Daoy (cell line): ENCODE measurements around the gene CFAP161. TPM values are rescaled to one million over a fixed set of nuclear protein-coding genes. Genes with fewer than 3 reads are reported as not detected.

Source experiments
- DNase-seq: peaks from one replicate; pipeline ENCODE4 v3.0.0-alpha.2; 2015; ENCODE audit warnings: low read depth
- total RNA-seq: library from RNA; depleted of rRNA; stranded (reverse); fragments of >200 nt; shearing (Covaris generic); gene quantifications from 2 replicates; pipeline ENCODE4 v1.2.3, GENCODE V29; 2014; rRNA removed

The CFAP161 gene
- total RNA-seq, 1 experiment from 2014 or later: 0.69 TPM

GRCh38 chr15:81183439-81183775, 49.3 kb downstream of the CFAP161 start:
- no peak for DNase-seq

GRCh38 chr15:81184188-81184587, 50.1 kb downstream of the CFAP161 start:
- peak; percentile 22 for DNase-seq

DNA sequence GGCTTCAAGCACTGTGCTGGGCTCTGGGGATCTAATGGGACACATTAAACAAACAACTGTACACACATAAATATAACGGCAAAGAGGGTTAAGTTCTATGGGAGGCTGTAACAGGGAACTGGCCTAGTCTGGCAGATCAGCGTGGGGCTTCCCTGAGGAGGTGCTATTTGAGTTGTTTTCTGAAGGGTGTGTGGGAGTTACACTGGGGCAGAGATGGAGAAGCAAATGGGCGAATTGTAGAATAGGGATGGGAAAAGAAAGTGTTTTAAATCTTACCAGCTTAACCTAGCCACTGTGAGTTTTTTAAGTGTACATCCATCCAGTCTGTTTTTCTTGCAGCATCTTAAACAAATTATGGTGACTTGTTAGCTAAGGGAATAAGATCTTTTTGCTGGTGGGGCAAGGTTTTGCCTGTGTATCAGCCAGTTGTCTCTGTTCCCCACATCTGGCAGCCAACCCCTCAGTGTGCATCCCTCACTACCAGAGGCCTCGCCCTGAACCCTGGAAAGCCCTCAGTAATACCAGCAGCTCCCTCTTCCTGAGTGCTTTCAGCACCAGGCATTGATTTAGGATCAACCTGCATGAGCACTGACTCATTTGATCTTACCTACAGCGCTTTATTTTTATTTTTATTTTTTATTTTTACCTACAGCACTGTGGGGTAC, 51.7 kb downstream of the CFAP161 start:
- DNase-seq: no peak

DNA sequence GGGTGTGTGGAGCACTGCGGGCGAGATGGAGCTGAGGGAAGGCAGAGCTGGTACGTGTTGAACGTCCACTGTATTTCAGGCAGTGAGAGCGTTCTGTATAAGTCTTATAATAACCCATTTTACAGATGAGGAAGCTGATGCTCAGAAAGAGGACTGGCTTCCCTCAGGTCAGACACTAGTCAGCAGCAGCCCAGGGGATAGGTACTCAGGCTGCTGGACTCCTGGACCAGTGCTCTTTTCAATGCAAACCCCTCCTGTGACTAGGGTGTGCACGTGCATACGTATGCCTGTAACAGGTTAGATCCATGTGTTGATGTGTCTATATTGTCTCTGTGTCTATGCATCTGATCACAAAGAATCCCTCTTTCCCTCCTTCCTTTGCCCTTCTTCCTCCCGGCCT, 54.3 kb downstream of the CFAP161 start:
- no peak for DNase-seq

DNA sequence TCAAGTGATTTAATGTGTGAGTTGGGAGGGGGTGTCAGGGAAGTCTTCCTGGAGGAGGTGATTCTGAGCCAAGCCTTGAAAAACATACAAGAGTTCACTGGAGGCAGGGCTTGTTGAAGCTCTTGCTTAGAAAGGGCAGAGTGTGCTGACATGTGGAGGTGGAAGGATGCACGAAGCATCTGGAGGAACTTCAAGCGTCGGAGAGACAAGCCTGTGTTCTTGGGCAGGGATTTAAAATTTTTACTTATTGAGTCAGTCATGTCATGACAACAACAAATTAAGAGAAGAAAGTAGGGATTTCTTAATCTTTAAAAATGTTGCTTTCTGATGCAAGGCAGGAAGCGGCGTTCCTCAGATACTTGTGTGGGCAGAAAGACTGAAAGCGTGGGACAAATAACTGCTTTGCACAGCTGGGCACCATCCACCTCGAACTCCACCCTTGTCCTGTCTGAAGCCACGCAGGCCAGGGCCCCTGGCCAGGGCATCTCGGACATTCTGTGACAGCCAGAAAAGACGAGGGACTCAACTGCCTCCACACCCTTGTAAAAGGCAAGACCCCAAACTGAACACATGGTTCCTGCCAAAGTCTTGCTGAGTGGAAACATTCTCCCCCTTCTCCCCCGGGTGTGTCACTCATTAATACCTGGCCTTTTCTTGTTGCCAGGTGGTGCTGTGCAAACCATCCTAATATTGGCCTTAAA, 55.7 kb downstream of the CFAP161 start:
- DNase-seq: no peak

DNA sequence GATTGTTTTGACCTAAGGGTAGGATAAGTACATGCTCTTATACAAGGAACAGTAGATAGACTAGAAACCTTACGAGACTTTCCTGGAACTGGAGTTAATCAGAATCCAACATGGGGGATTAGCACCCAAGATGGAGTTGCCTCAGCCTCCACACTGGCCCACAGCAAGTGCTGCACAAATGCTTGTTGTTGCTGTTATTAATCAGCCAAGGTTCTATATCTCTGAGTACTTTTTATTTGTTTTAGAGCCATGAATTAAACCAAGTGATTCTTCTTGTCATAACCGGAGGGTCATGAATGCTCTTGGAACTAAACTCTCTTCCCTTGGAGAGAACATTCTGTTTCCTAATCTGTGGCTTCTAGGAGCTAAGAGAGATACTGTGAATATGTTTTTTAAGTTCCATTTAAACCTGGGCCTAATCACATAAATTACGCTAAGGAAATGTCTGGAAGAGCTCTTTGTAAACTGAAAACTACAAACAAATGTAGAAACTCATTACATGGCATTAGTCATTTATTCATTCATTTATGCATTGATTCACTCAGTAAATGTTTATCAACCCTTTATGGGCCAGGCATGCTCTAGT, 56.9 kb downstream of the CFAP161 start:
- DNase-seq: no peak

DNA sequence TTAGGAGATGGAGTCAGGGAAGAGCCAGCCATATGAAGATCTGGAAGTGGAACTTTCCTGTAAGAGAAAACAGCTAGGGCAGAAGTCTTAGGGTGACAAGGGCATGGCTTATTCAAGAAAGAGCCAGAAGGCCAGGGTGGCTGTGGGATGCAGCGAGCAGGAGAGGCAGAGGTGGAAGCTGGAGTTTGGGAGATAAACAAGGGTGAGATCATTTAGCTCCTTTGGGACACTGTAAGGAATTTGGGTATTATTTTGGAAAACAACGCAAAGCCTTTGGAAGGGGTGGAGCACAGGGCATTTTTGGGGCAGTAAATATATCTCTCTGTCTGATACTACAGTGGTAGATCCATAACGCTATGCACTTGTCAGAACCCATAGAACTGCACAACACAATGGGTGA, 57.6 kb downstream of the CFAP161 start:
- DNase-seq: no peak

- DNase-seq: no peak
Measured at GRCh38 chr15:81194723-81195122, 60.7 kb downstream of the CFAP161 start.

- no peak for DNase-seq
Measured at GRCh38 chr15:81195339-81195864, 61.3 kb downstream of the CFAP161 start.

DNA sequence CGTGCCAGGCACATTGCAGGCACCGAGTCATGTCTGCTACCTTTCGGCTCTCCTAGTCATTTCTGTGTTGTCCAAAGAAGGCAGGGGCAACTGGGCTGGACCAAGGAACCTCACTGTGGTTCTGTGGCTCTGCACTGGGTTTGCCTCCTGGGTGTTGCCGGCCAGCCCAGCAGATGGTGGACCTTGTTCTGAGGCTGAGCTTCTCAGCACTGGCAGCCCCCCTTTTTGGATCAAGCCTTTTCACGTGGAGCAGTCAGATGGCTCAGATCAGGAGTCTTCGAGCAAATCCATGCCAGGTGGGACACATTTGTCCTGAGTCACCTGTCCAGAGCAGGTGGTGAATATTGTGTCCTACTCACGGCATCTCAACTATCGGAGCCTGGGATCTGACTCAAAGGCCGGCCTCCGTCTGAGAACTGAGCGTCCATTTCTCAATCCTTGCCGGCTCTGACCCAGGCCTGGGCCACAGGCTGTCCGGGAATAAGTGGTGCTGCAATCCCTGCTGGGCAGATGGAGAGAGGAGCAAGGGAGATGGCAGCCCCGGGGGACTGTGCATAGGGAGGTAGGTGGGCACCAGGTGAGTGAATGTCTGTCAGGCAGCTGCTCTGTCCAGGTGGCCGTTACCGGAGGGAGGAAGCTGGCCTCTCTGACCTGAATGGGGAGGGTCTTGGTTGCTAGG, 62.6 kb downstream of the CFAP161 start, which contains the start of gene IL16:
Gene IL16, plus strand, starts transcription at position 304 of the 679 bp plus-strand sequence. CDS start 28,521 bp downstream, outside the sequence.
- DNase-seq: no peak

DNA sequence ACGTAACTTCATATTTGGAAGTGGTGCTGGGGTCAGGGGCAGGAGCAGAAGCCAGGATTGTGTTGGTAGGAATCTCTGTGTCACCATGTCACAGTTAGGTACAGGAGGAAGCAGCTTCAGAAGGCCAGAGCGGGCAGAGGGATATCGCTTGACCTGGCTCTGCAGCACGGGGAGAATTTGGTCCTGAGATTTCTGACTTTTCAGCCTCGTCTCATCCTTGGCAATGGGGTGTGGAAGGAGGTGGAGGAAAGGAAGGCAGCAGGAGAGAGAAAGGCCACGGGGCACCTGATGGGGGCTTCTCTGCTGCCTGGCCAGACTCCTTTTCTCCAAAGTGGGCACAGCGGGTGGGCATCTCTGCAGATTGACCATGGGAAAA, 63.2 kb downstream of the CFAP161 start:
- no peak for DNase-seq

GRCh38 chr15:81197688-81198281, 63.7 kb downstream of the CFAP161 start:
- no peak for DNase-seq

Other genes starting within 250 kb of the CFAP161 start
- 14.2 and 22.3 TPM in 2 replicates for gene MESD, start 144.5 kb upstream of the CFAP161 start, total RNA-seq
- 27.4 and 28.0 TPM in 2 replicates for gene TLNRD1, start 133.3 kb upstream of the CFAP161 start, total RNA-seq
- gene IL16, start 62.6 kb downstream of the CFAP161 start, total RNA-seq: 0.06 TPM in 1 of 2 replicates, not detected in the other
- 1.7 TPM in 1 of 2 replicates, not detected in the other for gene STARD5, start 189.9 kb downstream of the CFAP161 start, total RNA-seq
- not detected in 2 replicates for gene TMC3, start 239.9 kb downstream of the CFAP161 start, total RNA-seq